Stimulated activated naive CD8-positive, alpha-beta T cell treated with anti-CD3 and anti-CD28 coated beads, Interleukin-15, amount 100 ng/mL, for 72 hours (primary cell): ENCODE results near the gene GNG7.
"Not testable (repeated sequence)": the region's sequence is repeated elsewhere in the genome, so short reads cannot be mapped to it uniquely, and the experiment has no call there.

Experiments used
- ATAC-seq: fragments of 150-1000 bp; cut with Tn5 transposase; 2 replicates; pipeline ENCODE4 v1.10.0; 2021; ENCODE audit warnings: mild to moderate bottlenecking, moderate library complexity
- DNase-seq, 2 donors: peaks; one replicate each; pipeline ENCODE4 v3.0.0; 2021 to 2022
- H3K27ac Mint-ChIP-seq, 2 donors: one replicate each; pipeline ENCODE4 v1.8.0; 2022; ENCODE audit warnings: mild to moderate bottlenecking in 2 of 2, mixed read lengths in 2 of 2, moderate library complexity in 2 of 2
- H3K27me3 Mint-ChIP-seq: one replicate; pipeline ENCODE4 v1.8.0; 2022; ENCODE audit warnings: mixed read lengths
- H3K4me1 Mint-ChIP-seq: one replicate; pipeline ENCODE4 v1.8.0; 2022; ENCODE audit warnings: mild to moderate bottlenecking, mixed read lengths
- H3K4me3 Mint-ChIP-seq, 2 donors: one replicate each; pipeline ENCODE4 v1.8.0; 2022; ENCODE audit warnings: mild to moderate bottlenecking in 2 of 2, mixed read lengths in 2 of 2, moderate library complexity in 1 of 2
- H3K9me3 Mint-ChIP-seq, 2 donors: one replicate each; pipeline ENCODE4 v1.8.0; 2022; ENCODE audit warnings: mixed read lengths in 2 of 2

Gene GNG7

GRCh38 chr19:2540251-2540645, 162.2 kb downstream of the GNG7 start:
- Mint-ChIP-seq H3K27ac (no peak overlapping the region), H3K4me3 (no peak overlapping the region), H3K27me3 (no peaks in the 10 kb centered on the region), H3K9me3 (no peaks in the 10 kb centered on the region), H3K4me1 (peaks cover 54% of the 10 kb centered on the region)
- no peak for DNase-seq
- ATAC-seq, result no peak

DNA sequence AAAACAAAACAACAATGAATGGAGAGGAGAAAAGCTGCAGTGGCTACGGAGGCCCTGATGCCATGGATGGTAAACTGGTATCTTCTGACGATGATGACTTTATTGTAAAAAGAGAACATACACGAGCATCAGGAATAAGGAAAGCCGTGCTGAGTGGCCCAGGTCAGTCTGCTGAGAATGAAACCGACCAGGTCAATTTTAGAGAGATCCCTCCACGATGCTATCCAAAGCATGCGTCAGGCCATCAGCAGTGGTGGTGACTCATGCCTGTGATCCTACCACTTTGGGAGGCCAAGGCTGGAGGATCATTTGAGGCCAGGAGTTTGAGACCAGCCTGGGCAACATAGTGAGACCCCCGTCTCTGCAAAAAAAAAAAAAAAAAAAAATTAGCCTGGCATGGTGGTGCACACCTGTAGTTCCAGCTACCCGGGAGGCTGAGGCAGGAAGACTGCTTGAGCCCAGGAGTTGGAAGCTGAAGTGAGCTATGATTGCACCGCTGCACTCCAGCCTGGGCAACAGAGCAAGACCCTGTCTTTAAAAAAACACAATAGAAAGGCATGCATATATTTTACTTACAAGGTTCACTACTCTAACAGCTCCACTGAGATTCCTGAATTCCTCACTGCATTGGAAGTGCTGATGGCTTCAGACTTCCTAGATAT, 164.3 kb downstream of the GNG7 start:
- no peak overlapping the region for H3K27ac Mint-ChIP-seq
- no peak overlapping the region for H3K4me3 Mint-ChIP-seq
- DNase-seq, result no peak
- H3K9me3 Mint-ChIP-seq, result no peaks in the 10 kb centered on the region
- no peaks in the 10 kb centered on the region for H3K27me3 Mint-ChIP-seq
- no peak for ATAC-seq
- H3K4me1 Mint-ChIP-seq, result peaks cover 54% of the 10 kb centered on the region

- not testable (repeated sequence) for H3K27ac Mint-ChIP-seq, H3K4me3 Mint-ChIP-seq, DNase-seq, ATAC-seq, H3K9me3 Mint-ChIP-seq, H3K27me3 Mint-ChIP-seq
- peaks cover 49% of the 10 kb centered on the region for H3K4me1 Mint-ChIP-seq
These were observed 164.9 kb downstream of the GNG7 start for GRCh38 chr19:2537584-2537983.

DNA sequence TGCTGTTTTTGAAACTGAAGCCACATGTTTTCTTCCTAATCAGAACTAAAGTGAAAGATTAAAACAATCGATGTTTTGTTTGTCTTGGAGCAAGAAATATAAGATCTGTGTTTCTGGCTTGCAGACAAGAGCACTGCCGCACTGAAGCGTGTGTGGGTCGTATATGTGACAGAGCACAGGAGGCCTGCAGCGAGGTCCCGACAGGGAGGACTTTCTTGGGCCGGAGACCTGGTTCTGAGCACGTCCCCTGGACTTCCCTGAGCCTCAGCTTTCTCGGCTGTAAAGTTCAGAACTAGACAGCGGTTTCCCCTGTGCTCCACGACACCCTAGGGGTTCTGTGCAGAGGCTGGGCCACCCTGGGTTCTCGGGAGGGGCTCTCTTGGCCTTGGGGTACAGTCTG, 166.0 kb downstream of the GNG7 start:
- no peak overlapping the region for H3K4me3 Mint-ChIP-seq
- no peak overlapping the region for H3K27ac Mint-ChIP-seq
- H3K9me3 Mint-ChIP-seq, result peaks cover 5 to 7% of the 10 kb centered on the region in 2 donors
- ATAC-seq (no peak), DNase-seq (no peak)
- no peaks in the 10 kb centered on the region for H3K27me3 Mint-ChIP-seq
- H3K4me1 Mint-ChIP-seq, result peaks cover 52% of the 10 kb centered on the region

- Mint-ChIP-seq H3K4me1 (peaks cover 52% of the 10 kb centered on the region), H3K9me3 (peaks cover 5 to 7% of the 10 kb centered on the region in 2 donors), H3K27me3 (no peaks in the 10 kb centered on the region), H3K4me3 (peak overlapping the region in 1 of 2 donors; percentile 35), H3K27ac (no peak overlapping the region)
- no peak for ATAC-seq
- no peak for DNase-seq
These were observed 168.0 kb downstream of the GNG7 start for GRCh38 chr19:2534423-2535013.

- Mint-ChIP-seq H3K4me1 (peaks cover 52% of the 10 kb centered on the region), H3K4me3 (peak overlapping the region in 1 of 2 donors; percentile 35), H3K9me3 (peaks cover 5 to 7% of the 10 kb centered on the region in 2 donors), H3K27me3 (no peaks in the 10 kb centered on the region), H3K27ac (no peak overlapping the region)
- DNase-seq (no peak), ATAC-seq (peak; percentile 63)
These were observed 168.6 kb downstream of the GNG7 start for GRCh38 chr19:2533686-2534422.

DNA sequence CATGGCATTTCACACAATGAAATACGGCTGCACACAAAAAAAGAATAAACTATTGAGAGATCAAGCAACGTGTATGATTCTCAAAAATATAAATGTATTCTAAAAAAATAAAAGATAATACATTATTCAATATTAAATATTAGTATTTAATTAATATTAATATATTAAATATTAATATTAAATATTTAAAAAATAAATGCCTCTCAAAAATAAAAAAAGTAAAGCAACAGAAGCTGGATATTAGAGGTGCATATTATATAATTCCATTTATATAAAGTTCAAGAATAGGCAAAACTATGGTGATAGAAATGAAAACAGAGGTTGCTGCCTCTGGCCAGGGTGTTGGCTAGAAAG, 169.4 kb downstream of the GNG7 start:
- ATAC-seq (no peak), DNase-seq (no peak)
- Mint-ChIP-seq H3K27ac (no peak overlapping the region), H3K4me1 (peaks cover 50% of the 10 kb centered on the region), H3K9me3 (peaks cover 5 to 7% of the 10 kb centered on the region in 2 donors), H3K27me3 (no peaks in the 10 kb centered on the region), H3K4me3 (no peak overlapping the region)

DNA sequence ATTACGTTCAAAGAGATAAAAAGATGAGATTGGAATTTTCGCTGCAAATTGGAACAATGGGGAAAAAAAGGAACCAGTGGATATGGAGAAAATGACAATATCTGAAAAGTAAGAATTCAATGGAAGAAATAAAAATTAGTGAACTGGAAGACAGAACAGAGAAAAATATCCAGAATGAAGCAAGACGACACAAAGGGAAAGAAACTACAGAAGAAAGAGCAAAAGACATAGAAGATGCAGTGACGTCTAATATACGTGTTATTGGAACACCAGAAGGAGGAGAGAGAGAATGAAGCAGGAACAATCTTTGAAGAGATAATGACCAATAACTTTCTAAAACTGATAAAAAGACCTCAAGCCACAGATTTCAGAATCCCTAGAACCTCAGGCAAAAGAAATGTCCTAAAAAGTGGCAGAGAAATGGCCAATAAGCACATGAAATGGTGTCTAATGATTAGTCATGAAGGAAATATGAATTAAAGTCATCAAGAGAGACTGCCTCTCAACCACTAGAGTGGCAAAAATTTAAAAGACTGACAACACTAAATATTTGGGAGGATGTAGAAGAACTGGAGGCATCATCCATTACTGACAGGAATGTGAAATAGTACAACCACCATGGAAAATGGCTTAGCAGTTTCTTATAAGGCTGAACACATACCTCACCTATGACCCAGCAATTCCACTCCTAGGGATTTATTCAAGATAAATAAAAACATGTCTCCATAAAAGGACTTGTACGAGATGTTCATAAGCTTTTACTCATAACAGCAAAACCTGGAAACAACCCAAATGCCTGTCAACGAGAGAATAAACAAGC, 170.0 kb downstream of the GNG7 start:
- Mint-ChIP-seq H3K9me3 (peaks cover 5 to 7% of the 10 kb centered on the region in 2 donors), H3K4me1 (peaks cover 44% of the 10 kb centered on the region), H3K27ac (no peak overlapping the region), H3K4me3 (no peak overlapping the region), H3K27me3 (no peaks in the 10 kb centered on the region)
- DNase-seq (no peak), ATAC-seq (no peak)

DNA sequence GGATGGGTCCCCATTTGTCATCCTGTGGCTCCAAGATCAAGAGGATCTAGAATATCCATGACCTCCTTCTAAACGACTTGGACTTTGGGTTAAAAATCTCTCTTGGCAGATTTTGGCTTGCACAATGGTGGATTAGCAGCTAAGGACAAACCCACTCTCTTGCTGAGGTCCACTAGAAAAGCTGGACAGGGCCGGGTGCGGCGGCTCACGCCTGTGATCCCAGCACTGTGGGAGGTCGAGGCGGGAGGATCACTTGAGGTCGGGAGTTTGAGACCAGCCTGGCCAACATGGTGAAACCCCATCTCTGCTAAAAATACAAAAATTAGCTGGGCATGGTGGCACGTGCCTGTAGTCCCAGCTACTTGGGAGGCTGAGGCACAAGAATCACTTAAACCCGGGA, 172.6 kb downstream of the GNG7 start:
- H3K4me3 Mint-ChIP-seq, ATAC-seq, DNase-seq, H3K9me3 Mint-ChIP-seq, H3K27me3 Mint-ChIP-seq: not testable (repeated sequence)
- H3K4me1 Mint-ChIP-seq, result peaks cover 25% of the 10 kb centered on the region
- H3K27ac Mint-ChIP-seq, result peak overlapping the region in 1 of 2 donors; percentile 85

DNA sequence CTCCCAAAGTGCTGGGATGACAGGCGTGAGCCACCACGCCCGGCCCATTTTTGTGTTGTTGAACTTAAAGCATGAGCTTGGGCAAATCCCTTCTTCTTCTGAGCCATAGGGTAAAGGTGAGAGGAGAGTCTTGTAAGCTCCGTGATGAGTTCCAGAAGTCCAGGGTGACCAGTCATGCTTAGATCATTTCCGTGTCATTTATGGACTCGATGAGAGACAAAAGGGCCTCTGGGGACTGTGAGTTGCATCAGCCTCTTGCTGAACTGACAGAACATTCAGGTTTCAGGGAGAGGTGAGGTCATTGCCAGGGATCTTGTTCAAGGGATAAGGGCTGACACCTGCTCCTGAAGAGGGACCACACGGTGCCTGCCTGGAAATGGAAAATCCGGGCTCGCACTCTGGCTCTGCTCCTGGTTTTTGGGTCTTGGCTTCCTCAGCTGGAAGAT, 173.0 kb downstream of the GNG7 start:
- no peak overlapping the region for H3K4me3 Mint-ChIP-seq
- no peak overlapping the region for H3K27ac Mint-ChIP-seq
- no peaks in the 10 kb centered on the region for H3K27me3 Mint-ChIP-seq
- no peak for DNase-seq
- peaks cover 5 to 7% of the 10 kb centered on the region in 2 donors for H3K9me3 Mint-ChIP-seq
- peaks cover 20% of the 10 kb centered on the region for H3K4me1 Mint-ChIP-seq
- ATAC-seq, result no peak

- ATAC-seq (no peak), DNase-seq (no peak)
- no peak overlapping the region for H3K4me3 Mint-ChIP-seq
- no peak overlapping the region for H3K27ac Mint-ChIP-seq
- H3K4me1 Mint-ChIP-seq, result peaks cover 12% of the 10 kb centered on the region
- peaks cover 5 to 7% of the 10 kb centered on the region in 2 donors for H3K9me3 Mint-ChIP-seq
- no peaks in the 10 kb centered on the region for H3K27me3 Mint-ChIP-seq
These were observed 173.8 kb downstream of the GNG7 start for GRCh38 chr19:2528675-2529101.

DNA sequence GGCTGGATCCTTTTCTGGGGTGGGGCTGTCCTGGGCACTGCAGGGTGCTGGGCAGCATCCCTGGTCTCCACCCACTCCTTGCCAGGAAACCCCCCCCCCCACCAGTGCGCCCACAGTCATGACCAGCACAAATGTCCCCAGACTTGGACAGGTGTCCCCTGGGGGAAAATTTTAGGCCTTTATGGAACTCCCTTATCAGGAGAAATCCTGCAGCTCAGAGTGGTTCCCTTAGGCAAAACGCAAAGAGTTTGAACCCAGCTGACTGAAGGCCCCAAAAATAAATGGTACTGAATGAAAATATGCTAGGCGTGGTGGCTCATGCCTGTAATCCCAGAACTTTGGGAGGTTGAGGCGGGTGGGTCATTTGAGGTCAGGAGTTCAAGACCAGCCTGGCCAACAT, 174.8 kb downstream of the GNG7 start:
- Mint-ChIP-seq H3K4me3 (no peak overlapping the region), H3K27me3 (no peaks in the 10 kb centered on the region), H3K9me3 (peaks cover 5 to 7% of the 10 kb centered on the region in 2 donors), H3K4me1 (peaks cover 6% of the 10 kb centered on the region), H3K27ac (no peak overlapping the region)
- DNase-seq (no peak), ATAC-seq (no peak)

DNA sequence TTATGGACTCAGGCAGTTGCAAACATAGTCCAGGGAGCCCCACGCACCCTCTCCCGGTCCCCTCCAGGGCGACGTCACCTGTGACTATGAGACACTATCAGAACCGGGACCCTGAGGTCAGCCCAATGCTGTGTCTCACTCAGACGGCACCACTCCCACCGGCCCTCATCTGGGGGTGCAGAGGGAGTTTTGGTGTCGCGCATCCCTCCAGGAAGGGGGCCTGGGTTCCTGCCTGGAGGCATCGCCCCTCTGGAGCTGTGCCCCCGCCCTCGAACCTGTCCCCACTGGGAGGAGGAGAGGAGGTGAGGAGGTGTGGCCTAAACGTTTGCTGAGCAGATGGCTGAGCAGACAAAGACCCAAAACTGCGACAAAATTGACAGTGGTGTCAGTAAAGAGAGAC, 175.3 kb downstream of the GNG7 start:
- Mint-ChIP-seq H3K27ac (no peak overlapping the region), H3K9me3 (peaks cover 2 to 3% of the 10 kb centered on the region in 2 donors), H3K4me1 (peaks cover 3% of the 10 kb centered on the region), H3K4me3 (no peak overlapping the region), H3K27me3 (no peaks in the 10 kb centered on the region)
- no peak for ATAC-seq
- no peak for DNase-seq

- Mint-ChIP-seq H3K4me3 (no peak overlapping the region), H3K27ac (no peak overlapping the region), H3K4me1 (no peaks in the 10 kb centered on the region), H3K9me3 (no peaks in the 10 kb centered on the region), H3K27me3 (no peaks in the 10 kb centered on the region)
- DNase-seq, result no peak
- no peak for ATAC-seq
These were observed 177.4 kb downstream of the GNG7 start for GRCh38 chr19:2524840-2525723.

- Mint-ChIP-seq H3K4me1 (no peaks in the 10 kb centered on the region), H3K27me3 (no peaks in the 10 kb centered on the region), H3K27ac (no peak overlapping the region), H3K9me3 (no peaks in the 10 kb centered on the region), H3K4me3 (no peak overlapping the region)
- DNase-seq (no peak), ATAC-seq (no peak)
These were observed 178.1 kb downstream of the GNG7 start for GRCh38 chr19:2524361-2524839.
